Chondrocyte (in vitro differentiated cells): Measurements from ENCODE around the gene IL34. TPM values are rescaled to one million over a fixed set of nuclear protein-coding genes. Genes with fewer than 3 reads are reported as not detected.
"Not testable (repeated sequence)": the region's sequence is repeated elsewhere in the genome, so short reads cannot be mapped to it uniquely, and the experiment has no call there.

Experiments used
- DNase-seq: peaks from one replicate; pipeline ENCODE4 v3.0.0; 2021; ENCODE audit warnings: mixed read lengths, low spot score
- H3K27ac Mint-ChIP-seq: one replicate; pipeline ENCODE4 v1.8.0; 2021; ENCODE audit warnings: mild to moderate bottlenecking, moderate library complexity, mixed read lengths; ENCODE audit not compliant: unreplicated experiment
- H3K27me3 Mint-ChIP-seq: 2 replicates; pipeline ENCODE4 v1.8.0; 2021; ENCODE audit warnings: low read depth, mixed read lengths
- H3K36me3 Mint-ChIP-seq: 2 replicates; pipeline ENCODE4 v1.8.0; 2021; ENCODE audit warnings: low read depth, mixed read lengths
- H3K4me1 Mint-ChIP-seq: 2 replicates; pipeline ENCODE4 v1.8.0; 2021; ENCODE audit warnings: low read depth, mild to moderate bottlenecking, mixed read lengths
- H3K4me3 Mint-ChIP-seq: one replicate; pipeline ENCODE4 v1.8.0; 2021; ENCODE audit warnings: mild to moderate bottlenecking, moderate library complexity, mixed read lengths; ENCODE audit not compliant: unreplicated experiment
- H3K9me3 Mint-ChIP-seq: 2 replicates; pipeline ENCODE4 v1.8.0; 2021; ENCODE audit warnings: low read depth, mixed read lengths
- CTCF ChIP-seq: fragments of 200-600 bp; sonication (generic); IDR thresholded peaks from 2 replicates; pipeline ENCODE4 v1.5.0; 2021; ENCODE audit warnings: antibody characterized with exemption, mild to moderate bottlenecking, moderate library complexity
- total RNA-seq: library from RNA; stranded (reverse); gene quantifications from 3 replicates; pipeline ENCODE4 v1.2.1, GENCODE V29; 2021

IL34 gene
- total RNA-seq, 1 donor from 2014 or later: 20.8 TPM

- peak overlapping the region; percentile 95 for H3K27ac Mint-ChIP-seq
- no peak for TF ChIP-seq CTCF
- H3K4me1 Mint-ChIP-seq: peaks cover 45% of the 10 kb centered on the region
- no peak overlapping the region for H3K4me3 Mint-ChIP-seq
- no peak for DNase-seq
- H3K9me3 Mint-ChIP-seq: peaks cover 9% of the 10 kb centered on the region
- no peaks in the 10 kb centered on the region for H3K27me3 Mint-ChIP-seq
- H3K36me3 Mint-ChIP-seq: peaks cover 9% of the 10 kb centered on the region
Observed at GRCh38 chr16:70634861-70635260, 11.5 kb upstream of the IL34 start.

- H3K9me3 Mint-ChIP-seq: peaks cover 6% of the 10 kb centered on the region
- H3K4me1 Mint-ChIP-seq: peaks cover 45% of the 10 kb centered on the region
- no peaks in the 10 kb centered on the region for H3K27me3 Mint-ChIP-seq
- TF ChIP-seq CTCF: no peak
- DNase-seq: no peak
- peak overlapping the region; percentile 95 for H3K27ac Mint-ChIP-seq
- peak overlapping the region; percentile 33 for H3K4me3 Mint-ChIP-seq
- H3K36me3 Mint-ChIP-seq: peaks cover 7% of the 10 kb centered on the region
Observed at GRCh38 chr16:70635336-70636016, 10.9 kb upstream of the IL34 start.

GRCh38 chr16:70638814-70639792, 7.3 kb upstream of the IL34 start:
- no peak overlapping the region for H3K4me3 Mint-ChIP-seq
- TF ChIP-seq CTCF: peak; percentile 50
- no peaks in the 10 kb centered on the region for H3K36me3 Mint-ChIP-seq
- DNase-seq: no peak
- H3K4me1 Mint-ChIP-seq: peaks cover 34% of the 10 kb centered on the region
- H3K27ac Mint-ChIP-seq: peak overlapping the region; percentile 87
- no peaks in the 10 kb centered on the region for H3K27me3 Mint-ChIP-seq
- no peaks in the 10 kb centered on the region for H3K9me3 Mint-ChIP-seq

- no peaks in the 10 kb centered on the region for H3K9me3 Mint-ChIP-seq
- no peak overlapping the region for H3K4me3 Mint-ChIP-seq
- peaks cover 33% of the 10 kb centered on the region for H3K4me1 Mint-ChIP-seq
- DNase-seq: no peak
- no peaks in the 10 kb centered on the region for H3K27me3 Mint-ChIP-seq
- H3K36me3 Mint-ChIP-seq: no peaks in the 10 kb centered on the region
- H3K27ac Mint-ChIP-seq: no peak overlapping the region
- TF ChIP-seq CTCF: no peak
Observed at GRCh38 chr16:70642633-70643032, 3.7 kb upstream of the IL34 start.

GRCh38 chr16:70643264-70643663, 3.1 kb upstream of the IL34 start:
- DNase-seq, H3K27ac Mint-ChIP-seq, H3K27me3 Mint-ChIP-seq, H3K9me3 Mint-ChIP-seq, H3K4me3 Mint-ChIP-seq, H3K36me3 Mint-ChIP-seq: not testable (repeated sequence)
- peaks cover 33% of the 10 kb centered on the region for H3K4me1 Mint-ChIP-seq
